Amniotic epithelial cell (primary cell): Measurements from ENCODE around the gene AKAP6.

Source experiments
- DNase-seq: peaks from one replicate; pipeline ENCODE4 v3.0.0-alpha.2; 2010; ENCODE audit warnings: low read depth

Gene AKAP6

GRCh38 chr14:32534145-32534544 lies 205.0 kb downstream of the AKAP6 start:
- DNase-seq, result no peak

DNA sequence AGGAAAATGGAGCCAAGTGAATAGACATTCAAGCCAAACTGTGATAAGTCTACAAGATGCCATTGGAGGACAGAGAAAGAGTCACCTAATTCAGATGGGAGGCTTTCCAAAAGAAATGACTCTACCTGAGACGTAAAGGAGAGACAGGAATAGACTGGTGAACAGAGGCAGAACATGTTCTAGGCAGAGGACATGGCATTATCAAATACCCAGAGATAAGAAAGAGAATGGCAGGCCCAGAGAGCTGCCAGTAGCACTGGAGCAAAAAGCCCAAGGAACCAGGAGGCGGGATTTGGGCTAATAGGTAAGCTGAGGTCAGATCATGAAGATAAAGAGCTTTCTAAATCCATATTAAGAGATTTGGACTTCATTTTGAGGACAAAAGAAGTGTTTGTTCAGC lies 207.1 kb downstream of the AKAP6 start:
- no peak for DNase-seq

GRCh38 chr14:32537166-32537565 lies 208.1 kb downstream of the AKAP6 start:
- DNase-seq, result no peak

DNA sequence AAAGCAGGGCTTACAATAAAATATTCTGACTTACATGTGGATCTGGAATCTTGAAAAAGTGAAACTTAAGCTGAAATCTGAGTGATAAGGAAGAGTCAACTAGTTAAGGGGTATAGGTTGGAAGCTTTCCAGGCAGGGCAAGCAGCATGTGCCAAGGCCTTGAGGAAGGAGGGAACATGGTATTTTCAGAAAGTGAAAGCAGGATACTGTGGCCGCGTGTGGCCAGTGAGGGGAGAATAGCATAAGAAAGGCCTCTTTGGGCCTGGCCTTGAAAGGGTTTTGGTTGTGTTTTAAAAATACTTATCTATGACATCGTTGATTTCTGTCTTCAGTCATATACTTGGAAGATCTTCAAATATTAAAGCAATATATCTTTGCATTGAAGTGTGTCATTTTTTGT lies 213.4 kb downstream of the AKAP6 start:
- no peak for DNase-seq

DNA sequence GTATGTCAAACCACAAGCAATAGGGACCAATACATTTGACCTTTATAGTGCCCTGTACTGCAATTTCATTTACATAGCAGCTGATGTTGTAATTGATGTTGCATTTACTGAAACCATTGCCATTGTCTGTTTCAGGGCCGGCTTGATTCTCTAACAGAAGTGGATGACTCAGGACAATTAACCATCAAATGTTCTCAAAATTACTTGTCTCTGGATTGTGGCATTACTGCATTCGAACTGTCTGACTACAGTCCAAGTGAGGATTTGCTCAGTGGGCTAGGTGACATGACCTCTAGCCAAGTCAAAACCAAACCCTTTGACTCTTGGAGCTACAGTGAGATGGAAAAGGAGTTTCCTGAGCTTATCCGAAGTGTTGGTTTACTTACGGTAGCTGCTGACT lies 216.0 kb downstream of the AKAP6 start:
- peak; percentile 48 for DNase-seq

DNA sequence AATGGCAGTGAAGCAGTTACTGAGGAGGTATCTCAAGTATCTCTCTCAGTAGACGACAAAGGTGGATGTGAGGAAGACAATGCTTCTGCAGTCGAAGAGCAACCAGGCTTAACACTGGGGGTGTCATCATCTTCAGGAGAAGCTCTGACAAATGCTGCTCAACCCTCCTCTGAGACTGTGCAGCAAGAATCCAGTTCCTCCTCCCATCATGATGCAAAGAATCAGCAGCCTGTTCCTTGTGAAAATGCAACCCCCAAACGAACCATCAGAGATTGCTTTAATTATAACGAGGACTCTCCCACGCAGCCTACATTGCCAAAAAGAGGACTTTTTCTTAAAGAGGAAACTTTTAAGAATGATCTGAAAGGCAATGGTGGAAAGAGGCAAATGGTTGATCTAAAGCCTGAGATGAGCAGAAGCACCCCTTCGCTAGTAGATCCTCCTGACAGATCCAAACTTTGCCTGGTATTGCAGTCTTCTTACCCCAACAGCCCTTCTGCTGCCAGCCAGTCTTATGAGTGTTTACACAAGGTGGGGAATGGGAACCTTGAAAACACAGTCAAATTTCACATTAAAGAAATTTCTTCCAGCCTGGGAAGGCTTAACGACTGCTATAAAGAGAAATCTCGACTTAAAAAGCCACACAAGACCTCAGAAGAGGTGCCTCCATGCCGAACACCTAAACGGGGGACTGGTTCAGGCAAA lies 216.6 kb downstream of the AKAP6 start:
- DNase-seq, result no peak

DNA sequence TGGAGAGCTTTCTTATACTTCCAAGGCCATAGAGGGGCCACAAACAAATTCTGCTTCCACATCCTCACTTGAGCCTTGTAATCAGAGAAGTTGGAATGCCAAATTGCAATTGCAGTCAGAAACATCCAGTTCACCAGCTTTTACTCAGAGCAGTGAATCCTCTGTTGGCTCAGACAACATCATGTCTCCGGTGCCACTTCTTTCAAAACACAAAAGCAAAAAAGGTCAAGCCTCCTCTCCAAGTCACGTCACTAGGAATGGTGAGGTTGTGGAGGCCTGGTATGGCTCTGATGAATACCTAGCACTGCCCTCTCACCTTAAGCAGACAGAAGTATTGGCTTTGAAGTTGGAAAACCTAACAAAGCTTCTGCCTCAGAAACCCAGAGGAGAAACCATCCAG lies 217.1 kb downstream of the AKAP6 start:
- no peak for DNase-seq

DNA sequence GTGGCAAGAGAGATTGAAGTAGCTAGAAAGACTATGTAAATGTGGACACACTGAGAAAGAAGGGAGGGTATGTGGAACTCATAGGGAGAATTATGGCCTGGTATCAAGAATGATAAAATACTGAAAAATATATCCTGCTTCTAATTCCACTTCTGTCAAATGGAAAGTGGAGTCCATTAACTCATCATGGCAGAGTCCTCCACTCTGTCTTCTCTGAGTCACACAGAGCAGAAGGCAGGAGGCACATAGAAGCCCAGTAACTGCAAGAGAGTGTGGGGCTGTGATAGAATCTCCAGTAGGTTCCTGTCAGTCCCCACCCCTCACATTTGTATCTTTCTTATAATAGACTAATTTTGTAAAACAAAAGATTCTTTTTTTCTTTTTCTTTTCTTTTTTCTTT lies 223.7 kb downstream of the AKAP6 start:
- DNase-seq, result no peak

DNA sequence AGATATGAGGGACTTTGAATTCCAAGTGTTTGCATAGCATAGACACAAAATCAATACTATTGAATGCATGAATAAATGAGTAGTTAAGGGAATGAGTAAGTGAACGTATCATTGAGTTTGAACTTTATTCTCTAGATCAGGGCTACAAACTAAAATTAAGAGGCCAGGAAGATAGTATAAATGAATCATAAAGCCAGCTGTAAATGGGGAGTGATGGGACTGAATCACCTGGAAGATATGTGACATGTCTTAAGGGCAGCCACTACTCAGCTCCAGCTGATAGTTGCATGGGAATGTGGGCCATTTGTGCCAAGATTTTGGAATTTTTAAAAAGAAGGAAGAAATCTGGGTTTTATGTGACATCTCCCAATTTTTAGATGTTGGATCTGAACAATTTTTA lies 229.9 kb downstream of the AKAP6 start:
- no peak for DNase-seq

- peak; percentile 81 for DNase-seq
These were observed 230.5 kb downstream of the AKAP6 start for GRCh38 chr14:32559590-32559989.

DNA sequence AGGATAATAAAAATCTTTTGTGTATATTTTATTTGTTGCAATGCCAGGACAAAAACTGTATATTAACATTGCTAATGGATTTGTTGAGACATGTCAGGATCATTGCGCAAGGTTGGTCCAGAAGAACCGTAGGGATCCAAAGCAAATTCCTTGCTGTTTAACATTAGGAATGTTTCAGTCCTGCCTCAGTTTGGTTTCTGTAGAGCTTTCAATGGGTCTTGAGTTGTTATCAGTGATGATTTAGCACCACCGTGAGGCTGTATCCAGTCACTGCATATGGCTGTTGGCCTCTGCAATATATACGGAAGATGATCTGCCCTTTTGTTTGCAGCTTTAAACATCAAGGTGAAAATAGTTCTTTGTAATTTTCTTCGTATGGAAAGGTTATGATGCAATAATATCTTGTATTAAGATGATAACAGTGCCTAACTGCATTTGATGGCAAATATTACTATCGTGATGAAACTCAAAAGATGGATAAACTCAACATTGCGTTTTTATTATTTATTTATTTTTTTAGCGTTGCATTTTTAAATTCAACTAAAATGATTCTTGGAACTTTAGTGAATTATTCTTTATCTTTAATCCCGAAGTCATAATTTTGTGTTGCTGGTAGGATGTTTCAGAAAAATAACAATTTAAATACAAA lies 231.2 kb downstream of the AKAP6 start:
- DNase-seq, result peak; percentile 92

GRCh38 chr14:32561520-32561919 lies 232.4 kb downstream of the AKAP6 start:
- peak; percentile 91 for DNase-seq

DNA sequence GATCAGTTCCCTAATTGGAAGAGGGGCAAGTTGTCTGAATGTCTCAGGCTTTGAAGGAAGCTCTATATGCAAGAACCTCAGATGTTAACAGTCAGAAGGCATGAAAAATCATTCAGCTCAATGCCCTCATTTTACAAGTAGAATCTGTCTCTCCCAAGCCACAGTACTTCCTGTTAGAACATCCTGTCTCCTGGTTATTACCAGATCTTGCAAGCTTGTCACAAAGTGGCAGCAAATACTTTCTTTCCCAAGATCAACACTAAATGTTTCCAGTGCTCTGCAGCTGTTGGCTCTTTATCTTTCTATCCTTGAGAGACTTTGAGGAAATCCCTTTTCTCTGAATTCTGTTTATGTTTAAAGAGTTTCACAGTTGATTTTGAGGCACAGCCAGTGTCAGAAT lies 235.5 kb downstream of the AKAP6 start:
- peak; percentile 70 for DNase-seq

- DNase-seq, result no peak
These were observed 236.2 kb downstream of the AKAP6 start for GRCh38 chr14:32565256-32565655.

- peak; percentile 86 for DNase-seq
These were observed 238.7 kb downstream of the AKAP6 start for GRCh38 chr14:32567543-32568384.

DNA sequence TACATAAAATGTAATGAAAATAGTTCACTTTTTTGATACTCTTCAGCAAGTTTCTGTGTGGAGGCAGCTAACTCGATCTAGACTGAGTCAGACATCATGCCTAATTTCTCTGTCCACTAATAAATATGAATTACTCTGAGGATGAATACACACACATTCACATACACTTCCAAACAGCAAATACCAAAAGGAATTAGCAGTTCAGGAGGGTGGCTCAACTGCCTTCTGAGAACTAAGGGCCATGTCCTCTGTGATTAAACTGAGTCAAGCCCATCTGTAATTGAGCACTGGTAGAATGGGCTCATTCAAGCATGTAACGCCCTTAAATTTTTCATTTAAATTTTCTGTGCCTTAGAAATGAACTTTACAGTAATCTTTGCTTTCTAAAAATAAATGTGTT lies 242.5 kb downstream of the AKAP6 start:
- no peak for DNase-seq

- DNase-seq, result no peak
These were observed 243.1 kb downstream of the AKAP6 start for GRCh38 chr14:32571995-32572866.

DNA sequence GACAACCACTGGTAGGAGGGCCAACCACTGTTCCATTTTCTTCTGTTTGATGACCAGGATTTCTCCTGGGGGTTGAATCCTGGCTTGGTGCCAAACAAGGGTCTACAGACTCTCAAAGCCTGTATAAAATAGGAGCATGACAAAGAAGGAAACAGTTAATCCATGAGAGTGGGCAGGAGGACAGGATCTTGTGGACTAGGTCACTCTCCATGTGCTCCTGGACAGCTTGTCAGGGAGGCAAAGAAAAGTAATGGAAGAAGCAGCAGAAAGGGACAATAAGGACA lies 243.7 kb downstream of the AKAP6 start:
- DNase-seq, result no peak

GRCh38 chr14:32574269-32574668 lies 245.2 kb downstream of the AKAP6 start:
- DNase-seq, result peak; percentile 26

- peak; percentile 48 for DNase-seq
These were observed 247.1 kb downstream of the AKAP6 start for GRCh38 chr14:32576088-32576795.

GRCh38 chr14:32576977-32577376 lies 247.9 kb downstream of the AKAP6 start:
- no peak for DNase-seq

DNA sequence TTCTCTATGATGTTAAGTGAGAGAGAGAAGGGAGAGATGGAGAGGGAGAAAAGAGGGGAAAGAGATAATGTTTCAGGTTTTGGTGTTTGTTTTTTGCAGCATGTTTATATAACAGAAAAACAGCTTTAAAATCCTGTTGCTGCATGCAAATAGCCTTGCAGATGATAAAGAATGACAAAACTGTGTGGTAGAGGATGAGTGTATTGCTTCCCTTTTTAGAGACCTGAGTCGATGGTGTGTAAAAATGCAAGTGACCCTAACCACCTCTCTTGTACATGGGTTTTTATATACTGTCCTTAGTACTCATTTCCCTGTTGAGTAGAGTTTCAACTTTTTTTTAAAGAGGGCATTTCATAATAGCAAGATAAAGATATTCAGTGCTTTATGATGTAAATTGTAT lies 249.1 kb downstream of the AKAP6 start:
- DNase-seq, result no peak
